ENCODE data around the gene SMIM26. TPM values are rescaled to one million over a fixed set of nuclear protein-coding genes. Genes with fewer than 3 reads are reported as not detected.

Gene SMIM26
- total RNA-seq, 1 experiment from 2014 or later: 99.3 TPM

DNA sequence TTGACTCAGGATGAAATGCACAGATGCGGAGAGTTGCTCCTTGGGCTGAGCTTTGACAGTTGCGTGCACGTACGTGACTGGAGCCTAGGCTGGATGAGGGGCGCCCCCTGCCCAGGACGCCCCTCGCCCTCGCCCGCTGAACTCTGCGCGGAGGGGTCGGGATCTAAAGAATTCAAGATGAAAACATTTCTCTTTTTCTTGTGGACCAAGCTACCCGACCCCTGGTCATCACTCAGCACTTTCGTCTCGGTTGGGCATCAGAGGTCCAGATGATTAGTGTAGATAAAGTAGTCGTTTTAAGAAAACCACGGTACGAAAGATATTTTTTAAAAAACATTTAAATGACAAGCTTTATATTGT lies 21.3 kb downstream of the SMIM26 start:
- TF ChIP-seq, protein P1, sequence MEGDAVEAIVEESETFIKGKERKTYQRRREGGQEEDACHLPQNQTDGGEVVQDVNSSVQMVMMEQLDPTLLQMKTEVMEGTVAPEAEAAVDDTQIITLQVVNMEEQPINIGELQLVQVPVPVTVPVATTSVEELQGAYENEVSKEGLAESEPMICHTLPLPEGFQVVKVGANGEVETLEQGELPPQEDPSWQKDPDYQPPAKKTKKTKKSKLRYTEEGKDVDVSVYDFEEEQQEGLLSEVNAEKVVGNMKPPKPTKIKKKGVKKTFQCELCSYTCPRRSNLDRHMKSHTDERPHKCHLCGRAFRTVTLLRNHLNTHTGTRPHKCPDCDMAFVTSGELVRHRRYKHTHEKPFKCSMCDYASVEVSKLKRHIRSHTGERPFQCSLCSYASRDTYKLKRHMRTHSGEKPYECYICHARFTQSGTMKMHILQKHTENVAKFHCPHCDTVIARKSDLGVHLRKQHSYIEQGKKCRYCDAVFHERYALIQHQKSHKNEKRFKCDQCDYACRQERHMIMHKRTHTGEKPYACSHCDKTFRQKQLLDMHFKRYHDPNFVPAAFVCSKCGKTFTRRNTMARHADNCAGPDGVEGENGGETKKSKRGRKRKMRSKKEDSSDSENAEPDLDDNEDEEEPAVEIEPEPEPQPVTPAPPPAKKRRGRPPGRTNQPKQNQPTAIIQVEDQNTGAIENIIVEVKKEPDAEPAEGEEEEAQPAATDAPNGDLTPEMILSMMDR (IDR thresholded peaks at IDR 0.05; ENCODE audit: insufficient read depth in 1 of 2, low read depth in 1 of 2, low read length in 1 of 2, severe bottlenecking in 1 of 2, unreplicated experiment in 1 of 2): no peak
- Mint-ChIP-seq H3K27me3 (ENCODE audit: insufficient read depth, unreplicated experiment) (no peaks in the 10 kb centered on the region), H3K9me3 (ENCODE audit: unreplicated experiment) (peaks cover 9% of the 10 kb centered on the region), H3K4me3 (ENCODE audit: unreplicated experiment) (peak overlapping the region; percentile 74), H3K27ac (ENCODE audit: unreplicated experiment) (no peak overlapping the region), H3K36me3 (ENCODE audit: insufficient read depth, unreplicated experiment) (peaks cover 12% of the 10 kb centered on the region), H3K4me1 (ENCODE audit: low read depth, unreplicated experiment) (peaks cover 14% of the 10 kb centered on the region)
- H3K9me3 ChIP-seq: no peaks in the 10 kb centered on the region
- no peaks in the 10 kb centered on the region for H3K27me3 ChIP-seq (replicated peaks; ENCODE audit: control insufficient read depth, insufficient read depth, low read length)
- ChIA-PET POLR2A (interaction anchor here (1.1 kb wide), 1 partner anchor 81 kb away, joined by 4 read pairs; the partner anchor contains the start of gene SEC23B), CTCF (no interaction called here)
- peaks cover 17% of the 10 kb centered on the region for H3K4me1 ChIP-seq
- peak overlapping the region; percentile 51 for H3K4me3 ChIP-seq (ENCODE audit: low read depth, low read length)
- BruUV-seq (replicated peaks): no TSS peak
- intact Hi-C loops (cut with micrococcal nuclease; ENCODE audit: unreplicated experiment): no loop called here
- H3K36me3 ChIP-seq (ENCODE audit: control insufficient read depth, insufficient read depth, low read length): no peaks in the 10 kb centered on the region
- peak in 1 of 2 experiments; percentile 19 for DNase-seq

DNA sequence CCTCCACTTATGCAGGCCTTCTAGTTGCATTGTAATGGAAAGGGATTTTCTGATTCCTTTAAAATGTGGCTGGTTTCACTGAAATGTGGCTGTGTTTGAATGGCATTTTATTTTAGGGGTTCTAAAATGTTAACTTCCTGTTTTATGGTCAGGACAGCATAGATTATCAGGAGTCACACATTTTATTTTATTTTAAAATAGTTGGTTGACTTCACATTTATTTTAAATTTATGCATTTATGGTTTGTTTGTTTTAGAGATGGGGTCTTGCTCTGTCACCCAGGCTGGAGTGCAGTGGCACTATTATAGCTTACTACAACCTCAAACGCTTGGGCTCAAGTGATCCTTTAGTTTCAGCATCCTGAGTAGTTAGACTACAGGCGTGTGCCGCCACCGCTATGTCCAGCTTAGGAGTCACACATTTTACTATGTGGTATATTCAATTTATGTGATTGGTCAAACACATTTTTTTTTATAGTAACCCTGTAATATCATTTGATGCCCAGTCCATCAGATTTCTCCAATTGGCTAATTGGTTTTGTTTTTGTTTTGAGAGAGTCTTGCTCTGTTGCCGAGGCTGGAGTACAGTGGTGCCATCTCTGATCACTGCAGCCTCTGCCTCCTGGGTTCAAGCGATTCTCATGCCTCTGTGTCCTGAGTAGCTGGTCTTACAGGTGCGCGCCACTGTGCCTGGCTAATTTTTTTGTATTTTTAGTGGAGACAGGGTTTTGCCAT lies 22.9 kb downstream of the SMIM26 start:
- intact Hi-C loops (cut with micrococcal nuclease; ENCODE audit: unreplicated experiment): no loop called here
- no peaks in the 10 kb centered on the region for H3K9me3 Mint-ChIP-seq (ENCODE audit: unreplicated experiment)
- Histone ChIP-seq H3K27me3 (replicated peaks; ENCODE audit: control insufficient read depth, insufficient read depth, low read length) (no peaks in the 10 kb centered on the region), H3K36me3 (ENCODE audit: control insufficient read depth, insufficient read depth, low read length) (no peaks in the 10 kb centered on the region), H3K9me3 (no peaks in the 10 kb centered on the region), H3K4me3 (ENCODE audit: low read depth, low read length) (no peak overlapping the region), H3K4me1 (peaks cover 7% of the 10 kb centered on the region)
- H3K27me3 Mint-ChIP-seq (ENCODE audit: insufficient read depth, unreplicated experiment): no peaks in the 10 kb centered on the region
- no peak for DNase-seq
- peaks cover 11% of the 10 kb centered on the region for H3K36me3 Mint-ChIP-seq (ENCODE audit: insufficient read depth, unreplicated experiment)
- POLR2A ChIA-PET: no interaction called here
- H3K27ac Mint-ChIP-seq (ENCODE audit: unreplicated experiment): no peak overlapping the region
- TF ChIP-seq, protein P1 (IDR thresholded peaks at IDR 0.05; ENCODE audit: insufficient read depth in 1 of 2, low read depth in 1 of 2, low read length in 1 of 2, severe bottlenecking in 1 of 2, unreplicated experiment in 1 of 2): no peak
- H3K4me1 Mint-ChIP-seq (ENCODE audit: low read depth, unreplicated experiment): peaks cover 7% of the 10 kb centered on the region
- CTCF ChIA-PET: no interaction called here
- BruUV-seq (replicated peaks): no TSS peak
- H3K4me3 Mint-ChIP-seq (ENCODE audit: unreplicated experiment): peak overlapping the region; percentile 74

DNA sequence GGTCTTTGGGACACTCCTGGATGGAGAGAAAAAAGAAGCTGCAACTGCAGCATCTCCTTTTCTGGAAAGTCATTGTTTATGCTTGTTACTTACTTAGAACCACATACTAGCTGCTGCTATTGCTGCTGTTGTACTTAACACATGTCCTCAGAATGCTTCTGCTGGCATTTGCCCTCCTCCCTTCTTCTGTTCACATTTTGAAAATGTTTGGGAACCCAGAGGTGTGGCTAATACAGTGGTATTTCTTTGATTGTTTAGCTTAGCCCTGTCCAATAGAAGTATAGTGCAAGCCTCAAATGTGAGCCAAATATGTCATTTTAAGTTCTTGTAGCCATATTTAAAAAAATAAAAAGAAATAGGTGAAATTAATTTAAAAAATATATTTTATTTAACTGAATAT lies 29.0 kb downstream of the SMIM26 start:
- Mint-ChIP-seq H3K4me3 (ENCODE audit: unreplicated experiment) (no peak overlapping the region), H3K27me3 (ENCODE audit: insufficient read depth, unreplicated experiment) (no peaks in the 10 kb centered on the region), H3K27ac (ENCODE audit: unreplicated experiment) (no peak overlapping the region), H3K4me1 (ENCODE audit: low read depth, unreplicated experiment) (no peaks in the 10 kb centered on the region), H3K9me3 (ENCODE audit: unreplicated experiment) (no peaks in the 10 kb centered on the region), H3K36me3 (ENCODE audit: insufficient read depth, unreplicated experiment) (peaks cover 13% of the 10 kb centered on the region)
- CTCF ChIA-PET: no interaction called here
- POLR2A ChIA-PET: no interaction called here
- no peaks in the 10 kb centered on the region for H3K9me3 ChIP-seq
- TF ChIP-seq, protein P1 (IDR thresholded peaks at IDR 0.05; ENCODE audit: insufficient read depth in 1 of 2, low read depth in 1 of 2, low read length in 1 of 2, severe bottlenecking in 1 of 2, unreplicated experiment in 1 of 2): no peak
- no peaks in the 10 kb centered on the region for H3K36me3 ChIP-seq (ENCODE audit: control insufficient read depth, insufficient read depth, low read length)
- H3K4me1 ChIP-seq: no peaks in the 10 kb centered on the region
- H3K4me3 ChIP-seq (ENCODE audit: low read depth, low read length): no peak overlapping the region
- intact Hi-C loops (cut with micrococcal nuclease; ENCODE audit: unreplicated experiment): no loop called here
- H3K27me3 ChIP-seq (replicated peaks; ENCODE audit: control insufficient read depth, insufficient read depth, low read length): no peaks in the 10 kb centered on the region
- no TSS peak for BruUV-seq (replicated peaks)
- no peak for DNase-seq

Data from Caco-2 (cell line).